Stomach (tissue), 4 donors: ENCODE results near the gene CLEC16A.

Experiments used
- EP300 ChIP-seq: sonication (generic); formaldehyde crosslinking; IDR thresholded peaks from one replicate; pipeline ENCODE4 v1.6.1; 2017; ENCODE audit warnings: antibody characterized with exemption
- POLR2A ChIP-seq, 4 donors: fragments of 450-650 bp; IDR thresholded peaks; one replicate each; pipeline ENCODE4 v1.6.1; 2016; ENCODE audit warnings: antibody characterized with exemption in 4 of 4, control low read depth in 2 of 4, mild to moderate bottlenecking in 1 of 4, moderate library complexity in 1 of 4
- POLR2AphosphoS5 ChIP-seq, 3 donors: sonication (generic); formaldehyde crosslinking; IDR thresholded peaks; one replicate each; pipeline ENCODE4 v1.6.1; 2016; ENCODE audit warnings: antibody characterized with exemption in 3 of 3
- TF ChIP-seq, protein P1 (sequence below), 7 experiments: fragments of 450-650 bp in 4 of 7; fragments of 200-600 bp in 3 of 7; sonication (generic) in 3 of 7; IDR thresholded peaks; one replicate each; pipeline ENCODE4 v1.5.1; 2016 to 2019; ENCODE audit warnings: antibody characterized with exemption in 7 of 7, control low read depth in 2 of 7, mild to moderate bottlenecking in 1 of 7

DNA sequence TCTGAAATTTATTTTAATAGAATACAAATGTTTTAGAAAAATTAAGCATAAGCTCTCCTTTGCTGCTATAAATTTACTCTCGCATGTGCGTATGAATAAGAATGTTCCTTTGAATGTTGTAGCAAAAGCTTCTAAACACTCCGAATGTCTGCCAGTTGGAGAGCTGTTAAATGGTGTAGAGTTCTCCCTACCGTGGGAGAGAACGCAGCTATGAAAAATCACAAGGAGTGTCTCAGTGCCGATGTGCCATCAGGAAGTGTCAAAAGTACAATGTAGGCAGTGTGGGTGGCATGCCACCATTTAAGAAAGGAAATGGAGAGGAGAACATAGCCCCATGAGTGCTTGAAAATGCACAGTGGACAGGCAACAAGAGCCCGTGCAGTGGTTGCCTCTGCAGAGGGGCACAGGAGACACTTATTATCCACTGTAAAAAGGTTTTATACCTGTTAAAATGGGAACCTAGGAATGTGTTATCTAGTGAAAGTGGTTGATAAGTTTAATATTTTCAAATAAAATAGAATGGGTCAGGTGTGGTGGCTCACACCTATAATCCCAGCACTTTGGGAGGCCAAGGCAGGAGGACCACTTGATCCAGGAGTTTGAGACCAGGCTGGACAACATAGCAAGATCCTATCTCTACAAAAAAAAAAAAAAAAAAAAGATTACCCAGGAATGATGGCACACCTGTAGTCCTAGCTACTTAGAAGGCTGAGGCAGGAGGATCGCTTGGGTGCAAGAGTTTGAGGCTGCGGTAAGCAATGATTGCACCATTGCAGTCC is 167.7 kb downstream of the CLEC16A start:
- TF ChIP-seq, protein P1, sequence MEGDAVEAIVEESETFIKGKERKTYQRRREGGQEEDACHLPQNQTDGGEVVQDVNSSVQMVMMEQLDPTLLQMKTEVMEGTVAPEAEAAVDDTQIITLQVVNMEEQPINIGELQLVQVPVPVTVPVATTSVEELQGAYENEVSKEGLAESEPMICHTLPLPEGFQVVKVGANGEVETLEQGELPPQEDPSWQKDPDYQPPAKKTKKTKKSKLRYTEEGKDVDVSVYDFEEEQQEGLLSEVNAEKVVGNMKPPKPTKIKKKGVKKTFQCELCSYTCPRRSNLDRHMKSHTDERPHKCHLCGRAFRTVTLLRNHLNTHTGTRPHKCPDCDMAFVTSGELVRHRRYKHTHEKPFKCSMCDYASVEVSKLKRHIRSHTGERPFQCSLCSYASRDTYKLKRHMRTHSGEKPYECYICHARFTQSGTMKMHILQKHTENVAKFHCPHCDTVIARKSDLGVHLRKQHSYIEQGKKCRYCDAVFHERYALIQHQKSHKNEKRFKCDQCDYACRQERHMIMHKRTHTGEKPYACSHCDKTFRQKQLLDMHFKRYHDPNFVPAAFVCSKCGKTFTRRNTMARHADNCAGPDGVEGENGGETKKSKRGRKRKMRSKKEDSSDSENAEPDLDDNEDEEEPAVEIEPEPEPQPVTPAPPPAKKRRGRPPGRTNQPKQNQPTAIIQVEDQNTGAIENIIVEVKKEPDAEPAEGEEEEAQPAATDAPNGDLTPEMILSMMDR (IDR thresholded peaks at IDR 0.05): no peak
- TF ChIP-seq POLR2A (IDR thresholded peaks at IDR 0.05) (no peak), POLR2AphosphoS5 (IDR thresholded peaks at IDR 0.05) (no peak), EP300 (no peak)
